Neural cell (in vitro differentiated cells): ENCODE data around the gene ANKRD13C.

Experiments
- CTCF ChIP-seq: fragments of 450-650 bp; IDR thresholded peaks from 2 replicates; pipeline ENCODE4 v1.5.1; 2014; ENCODE audit warnings: antibody characterized with exemption, mild to moderate bottlenecking, moderate library complexity; ENCODE audit not compliant: poor library complexity, severe bottlenecking
- EP300 ChIP-seq: fragments of 450-650 bp; conservative IDR thresholded peaks from 2 replicates; pipeline ENCODE4 v1.6.1; 2014; ENCODE audit warnings: antibody characterized with exemption, mild to moderate bottlenecking, moderate library complexity; ENCODE audit not compliant: poor library complexity, severe bottlenecking
- EZH2 ChIP-seq: fragments of 200-600, 300-800 bp; shearing (Covaris generic), sonication (generic); IDR thresholded peaks from 2 replicates; pipeline ENCODE4 v1.6.1; 2014; ENCODE audit warnings: antibody characterized with exemption, low read length, borderline replicate concordance, mild to moderate bottlenecking; ENCODE audit not compliant: insufficient read depth, poor library complexity, severe bottlenecking
- POLR2AphosphoS5 ChIP-seq: IDR thresholded peaks from 2 replicates; pipeline ENCODE4 v1.6.1; 2012
- RAD21 ChIP-seq: fragments of 450-650 bp; conservative IDR thresholded peaks from 2 replicates; pipeline ENCODE4 v1.6.1; 2014; ENCODE audit warnings: antibody characterized with exemption, mild to moderate bottlenecking, moderate library complexity
- REST ChIP-seq: IDR thresholded peaks from 2 replicates; pipeline ENCODE4 v1.6.1; 2012; ENCODE audit warnings: borderline replicate concordance
- SMC3 ChIP-seq: fragments of 450-650 bp; conservative IDR thresholded peaks from 2 replicates; pipeline ENCODE4 v1.6.1; 2014; ENCODE audit warnings: antibody characterized with exemption, mild to moderate bottlenecking, moderate library complexity; ENCODE audit not compliant: poor library complexity
- TAF1 ChIP-seq: IDR thresholded peaks from 2 replicates; pipeline ENCODE4 v1.6.1; 2012; ENCODE audit warnings: low read depth

GRCh38 chr1:70400335-70400734, 45.8 kb upstream of the ANKRD13C start:
- TF ChIP-seq CTCF = no peak
- TF ChIP-seq RAD21 = no peak
- TF ChIP-seq EP300 = peak; percentile 35
- no peak for TF ChIP-seq EZH2
- TF ChIP-seq TAF1 = no peak
- TF ChIP-seq POLR2AphosphoS5 = peak; percentile 43
- TF ChIP-seq SMC3 = no peak
- TF ChIP-seq REST = no peak
